ENCODE measurements around the gene MED13L.

DNA sequence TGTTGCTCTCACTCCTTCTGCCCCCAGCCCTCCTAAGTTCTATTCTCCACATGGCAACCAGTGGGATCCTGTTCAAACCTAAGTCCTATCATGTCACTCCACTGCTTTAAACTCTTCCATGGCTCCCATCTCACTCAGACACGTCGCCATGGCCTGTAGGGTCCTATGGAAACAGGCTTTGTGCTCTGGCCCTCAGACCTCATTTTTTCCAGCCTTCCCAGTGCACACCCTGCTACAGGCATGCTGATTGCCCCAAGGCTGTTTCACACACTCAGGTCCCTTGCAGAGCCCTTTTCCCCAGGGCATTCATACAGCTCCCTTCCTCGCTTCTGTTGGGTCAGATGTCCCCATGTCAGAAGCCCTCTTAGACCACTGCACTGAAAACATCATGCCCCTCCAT lies 11.2 kb upstream of the MED13L start:
- TF ChIP-seq CTCF (conservative IDR thresholded peaks at IDR 0.05 in 1 of 2, IDR thresholded peaks at IDR 0.05 in 1 of 2; ENCODE audit: extremely low read depth in 1 of 2, insufficient read depth in 1 of 2, low read depth in 1 of 2, low read length in 2 of 2) = no peak
- TF ChIP-seq EZH2 (IDR thresholded peaks at IDR 0.05; ENCODE audit: borderline replicate concordance, low read length) = no peak
